Globus pallidus (tissue), 1 donor: ENCODE data around the gene POM121L2.
"Not testable (repeated sequence)": the region's sequence is repeated elsewhere in the genome, so short reads cannot be mapped to it uniquely, and the experiment has no call there.

ENCODE experiments used
- DNase-seq: peaks from one replicate; pipeline ENCODE4 v3.0.0-alpha.2; 2015; ENCODE audit warnings: low spot score

The POM121L2 gene

GRCh38 chr6:27293436-27294098, 18.5 kb downstream of the POM121L2 start:
- DNase-seq: no peak

GRCh38 chr6:27290850-27291208, 21.2 kb downstream of the POM121L2 start:
- DNase-seq: no peak

GRCh38 chr6:27290065-27290849, 21.8 kb downstream of the POM121L2 start:
- no peak for DNase-seq

GRCh38 chr6:27288136-27289044, 23.7 kb downstream of the POM121L2 start:
- no peak for DNase-seq

- DNase-seq: no peak
Observed at GRCh38 chr6:27287751-27288135, 24.3 kb downstream of the POM121L2 start.

GRCh38 chr6:27286141-27286540, 25.9 kb downstream of the POM121L2 start:
- DNase-seq: no peak

- no peak for DNase-seq
Observed at GRCh38 chr6:27283279-27283678, 28.8 kb downstream of the POM121L2 start.

GRCh38 chr6:27281569-27281968, 30.5 kb downstream of the POM121L2 start:
- DNase-seq: no peak

GRCh38 chr6:27281105-27281539, 31.0 kb downstream of the POM121L2 start:
- no peak for DNase-seq

- no peak for DNase-seq
Observed at GRCh38 chr6:27280540-27281000, 31.5 kb downstream of the POM121L2 start.

- no peak for DNase-seq
Observed at GRCh38 chr6:27280064-27280539, 32.0 kb downstream of the POM121L2 start.

GRCh38 chr6:27279513-27280063, 32.5 kb downstream of the POM121L2 start:
- no peak for DNase-seq

- DNase-seq: no peak
Observed at GRCh38 chr6:27275025-27275956, 36.8 kb downstream of the POM121L2 start.

- no peak for DNase-seq
Observed at GRCh38 chr6:27273783-27274182, 38.3 kb downstream of the POM121L2 start.

- DNase-seq: no peak
Observed at GRCh38 chr6:27268803-27269202, 43.3 kb downstream of the POM121L2 start.

GRCh38 chr6:27267857-27268434, 44.1 kb downstream of the POM121L2 start:
- DNase-seq: no peak

GRCh38 chr6:27267003-27267402, 45.1 kb downstream of the POM121L2 start:
- DNase-seq: not testable (repeated sequence)

GRCh38 chr6:27263886-27264285, 48.2 kb downstream of the POM121L2 start:
- DNase-seq: no peak

GRCh38 chr6:27260836-27261375, 51.2 kb downstream of the POM121L2 start:
- DNase-seq: no peak

GRCh38 chr6:27260369-27260768, 51.7 kb downstream of the POM121L2 start:
- DNase-seq: no peak
